ENCODE measurements around the gene TFEB. TPM values are rescaled to one million over a fixed set of nuclear protein-coding genes. Genes with fewer than 3 reads are reported as not detected.

Gene TFEB
- total and polyA plus RNA-seq, 2 of the 8 experiments (the other 6 are each of a cell fraction or from before 2014, with no cell fraction given), result 2.3 to 6.7 TPM

DNA sequence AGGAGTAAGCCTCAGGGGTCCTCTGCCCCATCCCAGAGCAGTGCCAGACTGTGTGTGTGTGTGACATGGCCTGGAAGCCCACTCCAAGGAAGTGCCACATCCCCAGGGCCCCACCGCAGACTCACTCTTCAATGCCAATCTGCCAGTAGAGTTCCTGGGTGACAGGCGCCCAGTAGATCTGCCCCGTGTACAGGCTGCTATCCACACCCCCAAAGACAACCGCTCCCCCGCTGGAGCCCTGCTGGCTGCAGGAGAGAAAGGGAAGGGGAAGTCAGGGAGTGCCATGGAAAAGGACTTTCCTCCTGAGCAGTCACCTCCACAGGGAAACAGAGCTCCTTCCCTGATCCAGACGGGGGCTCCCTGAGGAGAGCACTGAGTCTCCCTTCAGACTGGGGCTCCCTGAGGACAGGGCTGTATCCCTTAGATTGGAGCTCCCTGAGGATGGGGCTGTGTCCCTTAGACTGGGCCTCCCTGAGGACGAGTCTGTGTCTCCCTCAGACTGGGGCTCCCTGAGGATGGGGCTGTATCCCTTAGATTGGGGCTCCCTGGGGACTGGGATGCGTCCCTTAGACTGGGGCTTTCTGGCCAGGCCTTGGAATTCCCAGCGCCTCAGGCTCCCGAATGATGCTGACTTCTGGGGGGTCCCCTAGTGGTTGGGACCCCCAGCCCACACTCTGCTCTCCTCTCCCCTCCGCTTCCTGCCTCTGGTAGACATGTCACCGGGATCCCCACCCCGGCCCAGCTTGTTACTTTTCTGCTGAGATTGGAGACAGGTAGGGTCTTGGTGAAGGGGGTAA, 5.2 kb upstream of the TFEB start (continued):
- TF ChIP-seq, protein P1, sequence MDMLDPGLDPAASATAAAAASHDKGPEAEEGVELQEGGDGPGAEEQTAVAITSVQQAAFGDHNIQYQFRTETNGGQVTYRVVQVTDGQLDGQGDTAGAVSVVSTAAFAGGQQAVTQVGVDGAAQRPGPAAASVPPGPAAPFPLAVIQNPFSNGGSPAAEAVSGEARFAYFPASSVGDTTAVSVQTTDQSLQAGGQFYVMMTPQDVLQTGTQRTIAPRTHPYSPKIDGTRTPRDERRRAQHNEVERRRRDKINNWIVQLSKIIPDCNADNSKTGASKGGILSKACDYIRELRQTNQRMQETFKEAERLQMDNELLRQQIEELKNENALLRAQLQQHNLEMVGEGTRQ (IDR thresholded peaks at IDR 0.05; ENCODE audit: low read length), result no peak
- TF ChIP-seq NRF1 (IDR thresholded peaks at IDR 0.05; ENCODE audit: low read depth, low read length) (no peak), EGR1 (IDR thresholded peaks at IDR 0.05; ENCODE audit: borderline replicate concordance, low read depth, low read length) (no peak), CBX8 (IDR thresholded peaks at IDR 0.05; ENCODE audit: borderline replicate concordance, low read depth, low read length) (no peak), TAF7 (optimal IDR thresholded peaks at IDR 0.05; ENCODE audit: borderline replicate concordance, low read depth, low read length) (no peak), RBBP5 (IDR thresholded peaks at IDR 0.05; ENCODE audit: borderline replicate concordance, low read depth, low read length) (no peak)
